Cardiac muscle cell (in vitro differentiated cells and primary cell): ENCODE results near the gene GALNT18. TPM values are rescaled to one million over a fixed set of nuclear protein-coding genes. Genes with fewer than 3 reads are reported as not detected.

Experiments
- DNase-seq, 2 donors: peaks; one replicate each; pipeline versions ENCODE4 v3.0.0 to v3.0.0-alpha.2; 2010 to 2017; ENCODE audit warnings: low read depth in 1 of 2, low spot score in 1 of 2
- H3K27ac ChIP-seq: fragments of 200-600 bp; sonication (generic); 2 replicates; pipeline ENCODE4 v1.5.1; 2016
- H3K27me3 ChIP-seq: fragments of 200-600 bp; sonication (generic); 2 replicates; pipeline ENCODE4 v1.6.0; 2016; ENCODE audit warnings: control low read depth
- H3K36me3 ChIP-seq: fragments of 200-600 bp; sonication (generic); 2 replicates; pipeline ENCODE4 v1.5.1; 2016; ENCODE audit warnings: control low read depth
- H3K4me1 ChIP-seq: fragments of 200-600 bp; sonication (generic); 2 replicates; pipeline ENCODE4 v1.8.1; 2017; ENCODE audit warnings: low read depth, mild to moderate bottlenecking, mixed run types
- H3K4me3 ChIP-seq: fragments of 200-600 bp; sonication (generic); 2 replicates; pipeline ENCODE4 v1.5.1; 2016; ENCODE audit warnings: mild to moderate bottlenecking
- H3K9me3 ChIP-seq: fragments of 200-600 bp; sonication (generic); 2 replicates; pipeline ENCODE4 v1.5.1; 2017; ENCODE audit warnings: low read depth, mild to moderate bottlenecking, control low read depth
- CTCF ChIP-seq: IDR thresholded peaks from 2 replicates; pipeline ENCODE4 v1.5.1; 2012; ENCODE audit warnings: low read depth, mild to moderate bottlenecking, low read length
- polyA plus RNA-seq: library from polyadenylated mRNA; unstranded; fragments of >200 nt; fragmentation: Nextera tagmentation; extraction: Ambion mirVana; gene quantifications from 2 replicates; pipeline ENCODE4 v1.2.1, GENCODE V29; 2016
- total RNA-seq: library from RNA; depleted of rRNA; stranded (reverse); fragments of >200 nt; gene quantifications from 2 replicates; pipeline ENCODE4 v1.2.3, GENCODE V29; 2016

Gene GALNT18
- total and polyA plus RNA-seq, 2 experiments from 2014 or later: 2.1 to 2.2 TPM

- DNase-seq: no peak
- Histone ChIP-seq H3K36me3 (no peaks in the 10 kb centered on the region), H3K4me3 (no peak overlapping the region), H3K27ac (no peak overlapping the region), H3K9me3 (no peaks in the 10 kb centered on the region), H3K4me1 (peaks cover 3% of the 10 kb centered on the region), H3K27me3 (peaks cover 74% of the 10 kb centered on the region)
- no peak for TF ChIP-seq CTCF
Observed at GRCh38 chr11:11312738-11313137, 309.1 kb downstream of the GALNT18 start.

- no peaks in the 10 kb centered on the region for H3K36me3 ChIP-seq
- H3K4me3 ChIP-seq: no peak overlapping the region
- H3K4me1 ChIP-seq: peaks cover 3% of the 10 kb centered on the region
- H3K27me3 ChIP-seq: peaks cover 71% of the 10 kb centered on the region
- no peak overlapping the region for H3K27ac ChIP-seq
- no peaks in the 10 kb centered on the region for H3K9me3 ChIP-seq
- TF ChIP-seq CTCF: no peak
- DNase-seq: no peak
Observed at GRCh38 chr11:11311169-11311568, 310.6 kb downstream of the GALNT18 start.

GRCh38 chr11:11309906-11310305, 311.9 kb downstream of the GALNT18 start:
- no peak for DNase-seq
- Histone ChIP-seq H3K27ac (no peak overlapping the region), H3K9me3 (no peaks in the 10 kb centered on the region), H3K4me1 (peaks cover 3% of the 10 kb centered on the region), H3K4me3 (no peak overlapping the region), H3K36me3 (no peaks in the 10 kb centered on the region), H3K27me3 (peaks cover 72% of the 10 kb centered on the region)
- TF ChIP-seq CTCF: no peak

GRCh38 chr11:11308249-11308648, 313.6 kb downstream of the GALNT18 start:
- Histone ChIP-seq H3K4me3 (no peak overlapping the region), H3K9me3 (no peaks in the 10 kb centered on the region), H3K36me3 (no peaks in the 10 kb centered on the region), H3K27me3 (peaks cover 77% of the 10 kb centered on the region), H3K27ac (no peak overlapping the region), H3K4me1 (no peaks in the 10 kb centered on the region)
- no peak for DNase-seq
- TF ChIP-seq CTCF: no peak

GRCh38 chr11:11306855-11307254, 314.9 kb downstream of the GALNT18 start:
- Histone ChIP-seq H3K27ac (no peak overlapping the region), H3K27me3 (peaks cover 73% of the 10 kb centered on the region), H3K4me3 (no peak overlapping the region), H3K36me3 (no peaks in the 10 kb centered on the region), H3K4me1 (no peaks in the 10 kb centered on the region), H3K9me3 (no peaks in the 10 kb centered on the region)
- TF ChIP-seq CTCF: no peak
- peak; percentile 2 to 28 for DNase-seq

- Histone ChIP-seq H3K27ac (no peak overlapping the region), H3K27me3 (peaks cover 75% of the 10 kb centered on the region), H3K4me1 (no peaks in the 10 kb centered on the region), H3K36me3 (no peaks in the 10 kb centered on the region), H3K4me3 (no peak overlapping the region), H3K9me3 (no peaks in the 10 kb centered on the region)
- DNase-seq: no peak
- TF ChIP-seq CTCF: no peak
Observed at GRCh38 chr11:11304550-11304949, 317.3 kb downstream of the GALNT18 start.
